Measurements from ENCODE around the gene HSPA1B.

GRCh38 chr6:31821301-31822035 lies 6.1 kb upstream of the HSPA1B start:
- TF ChIP-seq, protein P1, sequence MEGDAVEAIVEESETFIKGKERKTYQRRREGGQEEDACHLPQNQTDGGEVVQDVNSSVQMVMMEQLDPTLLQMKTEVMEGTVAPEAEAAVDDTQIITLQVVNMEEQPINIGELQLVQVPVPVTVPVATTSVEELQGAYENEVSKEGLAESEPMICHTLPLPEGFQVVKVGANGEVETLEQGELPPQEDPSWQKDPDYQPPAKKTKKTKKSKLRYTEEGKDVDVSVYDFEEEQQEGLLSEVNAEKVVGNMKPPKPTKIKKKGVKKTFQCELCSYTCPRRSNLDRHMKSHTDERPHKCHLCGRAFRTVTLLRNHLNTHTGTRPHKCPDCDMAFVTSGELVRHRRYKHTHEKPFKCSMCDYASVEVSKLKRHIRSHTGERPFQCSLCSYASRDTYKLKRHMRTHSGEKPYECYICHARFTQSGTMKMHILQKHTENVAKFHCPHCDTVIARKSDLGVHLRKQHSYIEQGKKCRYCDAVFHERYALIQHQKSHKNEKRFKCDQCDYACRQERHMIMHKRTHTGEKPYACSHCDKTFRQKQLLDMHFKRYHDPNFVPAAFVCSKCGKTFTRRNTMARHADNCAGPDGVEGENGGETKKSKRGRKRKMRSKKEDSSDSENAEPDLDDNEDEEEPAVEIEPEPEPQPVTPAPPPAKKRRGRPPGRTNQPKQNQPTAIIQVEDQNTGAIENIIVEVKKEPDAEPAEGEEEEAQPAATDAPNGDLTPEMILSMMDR (conservative IDR thresholded peaks at IDR 0.05 in 1 of 2, IDR thresholded peaks at IDR 0.05 in 1 of 2; ENCODE audit: low read depth in 1 of 2, low read length in 2 of 2), result no peak
- no peak for TF ChIP-seq EZH2 (IDR thresholded peaks at IDR 0.05; ENCODE audit: low read length, missing control alignments)

Data from fibroblast of lung (primary cell).